HepG2 (cell line): ENCODE data around the gene DDX10. TPM values are rescaled to one million over a fixed set of nuclear protein-coding genes. Genes with fewer than 3 reads are reported as not detected.

Experiments
- ATAC-seq: fragments of 200-7000 bp; cut with Tn5 transposase; 3 replicates; pipeline ENCODE4 v1.9.1; 2020; ENCODE audit warnings: mild to moderate bottlenecking, moderate library complexity
- BruUV-seq: library from RNA; stranded (reverse); fragments of 400-500 nt; replicated peaks from 2 replicates; lab custom pipeline; 2021; lab: Mats Ljungman, UMichigan
- CTCF ChIA-PET: fragments of 300-600 bp; formaldehyde crosslinking; extraction: SDS; loops from one replicate; lab custom pipeline; 2021; ENCODE audit warnings: low total read pairs, inconsistent platforms, low intra/inter-chr PET ratio; lab: Yijun Ruan, JAX
- POLR2A ChIA-PET: fragments of 350-600 bp; sonication (Branson Sonifier 250); formaldehyde crosslinking; loops from one replicate; lab custom pipeline; 2020; ENCODE audit warnings: antibody characterized with exemption, inconsistent platforms; lab: Yijun Ruan, JAX
- DNase-seq: peaks from one replicate; pipeline ENCODE4 v3.0.0-alpha.2; 2015; ENCODE audit warnings: low spot score
- FAIRE-seq: peaks from 3 replicates; lab custom pipeline; 2011; peaks lifted over from hg19 to GRCh38; lab: Jason Lieb, UNC
- H2AFZ ChIP-seq: one replicate; pipeline ENCODE4 v1.6.1; 2011; ENCODE audit warnings: low read length, inconsistent platforms
- H3K27ac ChIP-seq: fragments of 300-600 bp; 3 replicates; pipeline ENCODE4 v1.8.0; 2011; ENCODE audit warnings: mixed run types, mild to moderate bottlenecking, mixed read lengths, low read length, inconsistent platforms; ENCODE audit not compliant: insufficient read depth; ENCODE audit errors: extremely low read length
- H3K27me3 ChIP-seq, 2 experiments: fragments of 200-600 bp in 1 of 2; 2 replicates in 1 of 2; 3 replicates in 1 of 2; pipeline versions ENCODE4 v1.6.0 to v1.8.0; 2011; ENCODE audit warnings: low read length in 2 of 2, mild to moderate bottlenecking in 2 of 2, moderate library complexity in 2 of 2, inconsistent platforms in 1 of 2; ENCODE audit not compliant: insufficient read depth in 2 of 2, control insufficient read depth in 1 of 2
- H3K36me3 ChIP-seq, 2 experiments: fragments of 200-600 bp in 1 of 2; replicated peaks in 1 of 2; 2 replicates in 1 of 2; 3 replicates in 1 of 2; pipeline versions ENCODE4 v1.5.1 to v1.8.0; 2011; ENCODE audit warnings: low read length in 2 of 2, inconsistent platforms in 1 of 2; ENCODE audit not compliant: insufficient read depth in 2 of 2, control insufficient read depth in 1 of 2
- H3K4me1 ChIP-seq: 2 replicates; pipeline ENCODE4 v1.5.1; 2012; ENCODE audit warnings: low read length, inconsistent platforms; ENCODE audit not compliant: insufficient read depth
- H3K4me2 ChIP-seq: 2 replicates; pipeline ENCODE4 v1.6.0; 2011; ENCODE audit warnings: low read depth, low read length, inconsistent platforms
- H3K4me3 ChIP-seq, 3 experiments: fragments of 200-600 bp in 1 of 3; sonication (generic), shearing (Covaris generic) in 1 of 3; replicated peaks in 1 of 3; 2 replicates each; pipeline ENCODE4 v1.5.1; 2011 to 2016; ENCODE audit warnings: low read length in 3 of 3, inconsistent platforms in 2 of 3, low read depth in 2 of 3, mild to moderate bottlenecking in 2 of 3, control low read depth in 1 of 3, mixed read lengths in 1 of 3; ENCODE audit not compliant: insufficient read depth in 1 of 3
- H3K79me2 ChIP-seq: one replicate; pipeline ENCODE4 v1.6.1; 2011; ENCODE audit warnings: low read length, inconsistent platforms; ENCODE audit not compliant: insufficient read depth
- H3K9ac ChIP-seq: 2 replicates; pipeline ENCODE4 v1.6.0; 2011; ENCODE audit warnings: mild to moderate bottlenecking, low read depth, low read length, inconsistent platforms; ENCODE audit not compliant: insufficient read depth
- H3K9me3 ChIP-seq: 2 replicates; pipeline ENCODE4 v1.5.1; 2012; ENCODE audit warnings: mild to moderate bottlenecking, low read length
- H4K20me1 ChIP-seq: 2 replicates; pipeline ENCODE4 v1.6.0; 2011; ENCODE audit warnings: inconsistent platforms, mild to moderate bottlenecking, low read length, moderate library complexity; ENCODE audit not compliant: insufficient read depth
- PHF5A ChIP-seq: IDR thresholded peaks from one replicate; pipeline ENCODE4 v1.6.1; 2018; ENCODE audit warnings: low read depth, missing genetic modification reagents; ENCODE audit not compliant: unreplicated experiment
- ZNF282 ChIP-seq: fragments of 450-650 bp; IDR thresholded peaks from 2 replicates; pipeline ENCODE4 v1.6.1; 2018; ENCODE audit not compliant: partially characterized antibody
- ZNF703 ChIP-seq: sonication (generic); formaldehyde crosslinking; IDR thresholded peaks from 2 replicates; pipeline ENCODE4 v1.5.1; 2020; ENCODE audit warnings: missing genetic modification reagents, mild to moderate bottlenecking, moderate library complexity, borderline replicate concordance
- WGBS: methylation state at CpG from one replicate; pipeline ENCODE4 v1.1.6; 2017; ENCODE audit warnings: low lambda C conversion rate; 5-methylcytosine and 5-hydroxymethylcytosine counted together
- in situ Hi-C: cut with HindIII; loops from 2 replicates; pipeline ENCODE4 v1.10.0; 2017; ENCODE audit warnings: low pct_unique_long_range_greater_than_20kb; ENCODE audit not compliant: extremely low pct_ligation_motif_present
- intact Hi-C: fragments of 100-400 bp; cut with micrococcal nuclease; formaldehyde crosslinking; loops from one replicate; pipeline ENCODE4 v1.10.0; 2022; ENCODE audit not compliant: unreplicated experiment
- polyA plus RNA-seq, 8 experiments: library from polyadenylated mRNA; depleted of rRNA in 3 of 8; stranded (reverse) in 7 of 8; unstranded in 1 of 8; fragments of >200 nt; fragmentation: Illumina TruSeq in 4 of 8; extraction: Trizol in 4 of 8; gene quantifications; 2 replicates each; pipeline versions ENCODE4 v1.2.1 to v1.2.3, GENCODE V29; 2011 to 2016; ENCODE audit warnings: low read depth in 4 of 8, missing spikeins in 1 of 8, mixed read lengths in 1 of 8; ENCODE audit not compliant: insufficient read depth in 1 of 8
- total RNA-seq, 5 experiments: library from RNA; depleted of rRNA; stranded (reverse); fragments of >200 nt; fragmentation: Illumina TruSeq; extraction: Trizol; gene quantifications; 2 replicates each; pipeline ENCODE4 v1.2.3, GENCODE V29; 2016; ENCODE audit warnings: low read depth in 1 of 5
- TF ChIP-seq, protein P1 (sequence below): sonication (generic); formaldehyde crosslinking; IDR thresholded peaks from 2 replicates; pipeline ENCODE4 v1.4.0; 2020; ENCODE audit warnings: missing genetic modification reagents, low read depth, mild to moderate bottlenecking, borderline replicate concordance
- TF ChIP-seq, protein P2 (sequence below): sonication (generic); formaldehyde crosslinking; IDR thresholded peaks from 2 replicates; pipeline ENCODE4 v1.8.1; 2022; ENCODE audit warnings: low read depth, mild to moderate bottlenecking, missing genetic modification reagents

DDX10 gene
- total and polyA plus RNA-seq, 2 of the 13 experiments (the other 11 are each of a cell fraction or from before 2014, with no cell fraction given), result 17.0 to 32.0 TPM

- Histone ChIP-seq H3K4me2 (no peak overlapping the region), H3K9me3 (no peaks in the 10 kb centered on the region), H3K27ac (no peak overlapping the region), H3K36me3 (no peaks in the 10 kb centered on the region), H3K4me1 (peaks cover 23% of the 10 kb centered on the region; the same call in 1 of the 2 replicates), H3K9ac (no peak overlapping the region), H3K79me2 (no peaks in the 10 kb centered on the region), H2AFZ (no peak overlapping the region), H4K20me1 (no peaks in the 10 kb centered on the region), H3K27me3 (peaks cover 0 to 19% of the 10 kb centered on the region in 2 experiments; a peak in 3 of 5 replicates), H3K4me3 (no peak overlapping the region)
- intact Hi-C loops (no loop called here), in situ Hi-C loops (no loop called here)
- POLR2A ChIA-PET, result no interaction called here
- BruUV-seq, result no TSS peak
- FAIRE-seq (no peak), DNase-seq (no peak), ATAC-seq (no peak)
- 43% methylated on average over 4 of the region's 4 CpGs for WGBS
- CTCF ChIA-PET, result no interaction called here
- TF ChIP-seq, protein P1, sequence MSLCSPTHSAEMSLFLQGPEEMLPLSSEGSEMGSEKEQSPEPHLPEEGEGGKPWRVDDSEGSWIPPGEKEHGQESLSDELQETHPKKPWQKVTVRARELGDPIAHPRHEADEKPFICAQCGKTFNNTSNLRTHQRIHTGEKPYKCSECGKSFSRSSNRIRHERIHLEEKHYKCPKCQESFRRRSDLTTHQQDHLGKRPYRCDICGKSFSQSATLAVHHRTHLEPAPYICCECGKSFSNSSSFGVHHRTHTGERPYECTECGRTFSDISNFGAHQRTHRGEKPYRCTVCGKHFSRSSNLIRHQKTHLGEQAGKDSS (CRISPR knock-in tag), result no peak
- TF ChIP-seq PHF5A (no peak), ZNF703 (no peak), ZNF282 (no peak)
- TF ChIP-seq, protein P2, sequence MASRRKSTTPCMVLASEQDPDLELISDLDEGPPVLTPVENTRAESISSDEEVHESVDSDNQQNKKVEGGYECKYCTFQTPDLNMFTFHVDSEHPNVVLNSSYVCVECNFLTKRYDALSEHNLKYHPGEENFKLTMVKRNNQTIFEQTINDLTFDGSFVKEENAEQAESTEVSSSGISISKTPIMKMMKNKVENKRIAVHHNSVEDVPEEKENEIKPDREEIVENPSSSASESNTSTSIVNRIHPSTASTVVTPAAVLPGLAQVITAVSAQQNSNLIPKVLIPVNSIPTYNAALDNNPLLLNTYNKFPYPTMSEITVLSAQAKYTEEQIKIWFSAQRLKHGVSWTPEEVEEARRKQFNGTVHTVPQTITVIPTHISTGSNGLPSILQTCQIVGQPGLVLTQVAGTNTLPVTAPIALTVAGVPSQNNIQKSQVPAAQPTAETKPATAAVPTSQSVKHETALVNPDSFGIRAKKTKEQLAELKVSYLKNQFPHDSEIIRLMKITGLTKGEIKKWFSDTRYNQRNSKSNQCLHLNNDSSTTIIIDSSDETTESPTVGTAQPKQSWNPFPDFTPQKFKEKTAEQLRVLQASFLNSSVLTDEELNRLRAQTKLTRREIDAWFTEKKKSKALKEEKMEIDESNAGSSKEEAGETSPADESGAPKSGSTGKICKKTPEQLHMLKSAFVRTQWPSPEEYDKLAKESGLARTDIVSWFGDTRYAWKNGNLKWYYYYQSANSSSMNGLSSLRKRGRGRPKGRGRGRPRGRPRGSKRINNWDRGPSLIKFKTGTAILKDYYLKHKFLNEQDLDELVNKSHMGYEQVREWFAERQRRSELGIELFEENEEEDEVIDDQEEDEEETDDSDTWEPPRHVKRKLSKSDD, result no peak
Observed at GRCh38 chr11:108963118-108963517, 298.2 kb downstream of the DDX10 start.
